HCT116 (cell line): ENCODE data around the gene ABHD11. TPM values are rescaled to one million over a fixed set of nuclear protein-coding genes. Genes with fewer than 3 reads are reported as not detected.

Experiments
- ATAC-seq: fragments of 200-7000 bp; cut with Tn5 transposase; 2 replicates; pipeline ENCODE4 v1.9.1; 2020; ENCODE audit warnings: mild to moderate bottlenecking, moderate library complexity
- BruUV-seq: library from RNA; stranded (reverse); fragments of 400-500 nt; replicated peaks from 2 replicates; lab custom pipeline; 2021; lab: Mats Ljungman, UMichigan
- CTCF ChIA-PET: fragments of 300-600 bp; sonication (Branson Sonifier 250); formaldehyde crosslinking; loops from one replicate; lab custom pipeline; 2021; ENCODE audit warnings: antibody characterized with exemption; lab: Charles Lee
- POLR2A ChIA-PET: fragments of 300-600, 350-600 bp; sonication (Branson Sonifier 250); formaldehyde crosslinking; loops from one replicate; lab custom pipeline; 2021; ENCODE audit warnings: antibody characterized with exemption; lab: Charles Lee
- RAD21 ChIA-PET, 2 experiments: fragments of 300-600 bp; sonication (Branson Sonifier 250); formaldehyde crosslinking; loops; one replicate each; lab custom pipeline; 2023; ENCODE audit warnings: low total read pairs in 2 of 2; ENCODE audit not compliant: uncharacterized antibody in 2 of 2, unreplicated experiment in 2 of 2, low non-redundant PET in 1 of 2; lab: Charles Lee
- DNase-seq: peaks from one replicate; pipeline ENCODE4 v3.0.0-alpha.2; 2010; ENCODE audit warnings: low read depth, low spot score
- H2AFZ ChIP-seq: fragments of 200-600 bp; shearing (Covaris generic), sonication (generic); 2 replicates; pipeline ENCODE4 v1.6.1; 2017; ENCODE audit warnings: low read depth, mixed run types, mixed read lengths, antibody characterized with exemption, low read length; ENCODE audit not compliant: poor library complexity, severe bottlenecking
- H3K27ac ChIP-seq: 2 replicates; pipeline ENCODE4 v1.5.1; 2012; ENCODE audit warnings: low read depth, low read length
- H3K27me3 ChIP-seq: fragments of 200-600 bp; sonication (generic); 2 replicates; pipeline ENCODE4 v1.6.1; 2016; ENCODE audit warnings: mixed run types, low read length, mixed read lengths; ENCODE audit not compliant: insufficient read depth
- H3K36me3 ChIP-seq, 2 experiments: fragments of 200-500 bp in 1 of 2; fragments of 200-600 bp in 1 of 2; sonication (Bioruptor generic) in 1 of 2; sonication (generic) in 1 of 2; 2 replicates each; pipeline versions ENCODE4 v1.5.1 to v1.6.1; 2014 to 2016; ENCODE audit warnings: low read length in 2 of 2, inconsistent platforms in 1 of 2, mixed read lengths in 1 of 2, mixed run types in 1 of 2; ENCODE audit not compliant: insufficient read depth in 2 of 2, control insufficient read depth in 1 of 2
- H3K4me1 ChIP-seq, 2 experiments: fragments of 200-600 bp in 1 of 2; sonication (generic) in 1 of 2; 2 replicates each; pipeline versions ENCODE4 v1.5.1 to v1.6.1; 2012 to 2017; ENCODE audit warnings: low read length in 2 of 2, inconsistent platforms in 1 of 2, mild to moderate bottlenecking in 1 of 2, mixed read lengths in 1 of 2, mixed run types in 1 of 2, moderate library complexity in 1 of 2; ENCODE audit not compliant: insufficient read depth in 2 of 2, control insufficient read depth in 1 of 2
- H3K4me2 ChIP-seq: fragments of 200-600 bp; sonication (generic); 2 replicates; pipeline ENCODE4 v1.6.1; 2017; ENCODE audit warnings: mixed run types, low read length, mixed read lengths
- H3K4me3 ChIP-seq, 2 experiments: fragments of 200-600 bp in 1 of 2; sonication (generic) in 1 of 2; replicated peaks in 1 of 2; 2 replicates each; pipeline ENCODE4 v1.5.1; 2011 to 2016; ENCODE audit warnings: low read length in 2 of 2, control low read depth in 1 of 2, low read depth in 1 of 2, mild to moderate bottlenecking in 1 of 2, mixed read lengths in 1 of 2, mixed run types in 1 of 2
- H3K79me2 ChIP-seq: fragments of 200-600 bp; sonication (generic); 2 replicates; pipeline ENCODE4 v1.6.1; 2017; ENCODE audit warnings: mild to moderate bottlenecking, mixed run types, low read length, moderate library complexity, mixed read lengths; ENCODE audit not compliant: insufficient read depth
- H3K9ac ChIP-seq: fragments of 200-600 bp; sonication (generic); 2 replicates; pipeline ENCODE4 v1.6.1; 2016; ENCODE audit warnings: low read length, mixed read lengths
- H3K9me2 ChIP-seq: fragments of 200-600 bp; sonication (generic), shearing (Covaris generic); 2 replicates; pipeline ENCODE4 v1.6.1; 2017; ENCODE audit warnings: mixed run types, mild to moderate bottlenecking, moderate library complexity; ENCODE audit not compliant: insufficient read depth
- H3K9me3 ChIP-seq, 2 experiments: fragments of 200-500 bp in 1 of 2; fragments of 200-600 bp in 1 of 2; sonication (Bioruptor generic) in 1 of 2; sonication (generic) in 1 of 2; 2 replicates each; pipeline ENCODE4 v1.6.1; 2014 to 2017; ENCODE audit warnings: low read length in 2 of 2, mixed read lengths in 2 of 2, inconsistent platforms in 1 of 2, low read depth in 1 of 2, mild to moderate bottlenecking in 1 of 2, mixed run types in 1 of 2, moderate library complexity in 1 of 2; ENCODE audit not compliant: control insufficient read depth in 1 of 2, insufficient read depth in 1 of 2
- H4K20me1 ChIP-seq: fragments of 200-600 bp; sonication (generic), shearing (Covaris generic); 2 replicates; pipeline ENCODE4 v1.6.1; 2017; ENCODE audit warnings: mixed run types, mild to moderate bottlenecking, moderate library complexity; ENCODE audit not compliant: insufficient read depth
- CBX3 ChIP-seq: IDR thresholded peaks from 2 replicates; pipeline ENCODE4 v1.6.1; 2012; ENCODE audit warnings: low read depth
- ELF1 ChIP-seq: IDR thresholded peaks from 2 replicates; pipeline ENCODE4 v1.6.1; 2012; ENCODE audit warnings: low read depth, borderline replicate concordance
- EZH2phosphoT487 ChIP-seq: fragments of 200-600 bp; IDR thresholded peaks from 2 replicates; pipeline ENCODE4 v1.6.1; 2018; ENCODE audit warnings: antibody characterized with exemption, borderline replicate concordance
- MAX ChIP-seq: IDR thresholded peaks from 2 replicates; pipeline ENCODE4 v1.6.1; 2012
- POLR2AphosphoS5 ChIP-seq: IDR thresholded peaks from 2 replicates; pipeline ENCODE4 v1.6.1; 2011; ENCODE audit warnings: mild to moderate bottlenecking, low read depth, low read length, moderate library complexity
- SRF ChIP-seq: IDR thresholded peaks from 2 replicates; pipeline ENCODE4 v1.6.1; 2012; ENCODE audit warnings: low read depth
- YY1 ChIP-seq: IDR thresholded peaks from 2 replicates; pipeline ENCODE4 v1.6.1; 2011; ENCODE audit warnings: low read length, low read depth, moderate library complexity, mild to moderate bottlenecking; ENCODE audit not compliant: insufficient replicate concordance; ENCODE audit errors: extremely low read depth
- ZFX ChIP-seq: fragments of 450-650 bp; IDR thresholded peaks from 2 replicates; pipeline ENCODE4 v1.6.1; 2017
- ZNF274 ChIP-seq: fragments of 200-500 bp; sonication (Bioruptor generic); IDR thresholded peaks from 2 replicates; pipeline ENCODE4 v1.6.1; 2014; ENCODE audit warnings: mild to moderate bottlenecking, low read depth, low read length, inconsistent platforms
- intact Hi-C: fragments of 100-400 bp; cut with micrococcal nuclease; formaldehyde crosslinking; loops from 2 replicates; pipeline ENCODE4 v1.10.0; 2022
- total RNA-seq: library from RNA; stranded (reverse); gene quantifications from one replicate; pipeline ENCODE4 v1.2.1, GENCODE V29; 2021; ENCODE audit not compliant: unreplicated experiment

ABHD11 gene
- total RNA-seq, 1 experiment from 2014 or later = 69.8 TPM

GRCh38 chr7:73708961-73709549 is 29.5 kb downstream of the ABHD11 start:
- ChIA-PET POLR2A (interaction anchor here (0.8 to 1.1 kb wide), 2 partner anchors 25 to 44 kb away, joined by 3 read pairs; no protein-coding TSS in a partner anchor), CTCF (no interaction called here), RAD21 (no interaction called here)
- ATAC-seq (no peak), DNase-seq (no peak)
- H3K9me2 ChIP-seq = no peaks in the 10 kb centered on the region
- H3K27ac ChIP-seq = peak overlapping the region; percentile 31; the same call in 1 of the 2 replicates
- H2AFZ ChIP-seq = no peak overlapping the region
- intact Hi-C loops = no loop called here
- BruUV-seq = no TSS peak
- no peak overlapping the region for H3K9ac ChIP-seq
- H3K36me3 ChIP-seq = peaks cover 13 to 17% of the 10 kb centered on the region in 2 experiments; a peak in 3 of 4 replicates
- H3K4me2 ChIP-seq = 0 out of 2 replicates have a peak overlapping the region, but pooled peaks have one; percentile 17
- H3K4me1 ChIP-seq = peaks cover 40 to 72% of the 10 kb centered on the region in 2 experiments
- H4K20me1 ChIP-seq = no peaks in the 10 kb centered on the region
- no peaks in the 10 kb centered on the region for H3K9me3 ChIP-seq
- no peak for TF ChIP-seq MAX
- no peak for TF ChIP-seq SRF
- no peak for TF ChIP-seq ZFX
- TF ChIP-seq ELF1 = no peak
- no peak for TF ChIP-seq ZNF274
- peaks cover 66% of the 10 kb centered on the region for H3K79me2 ChIP-seq
- no peak overlapping the region for H3K4me3 ChIP-seq
- no peaks in the 10 kb centered on the region for H3K27me3 ChIP-seq

- intact Hi-C loops = loop anchor here (1.0 kb wide), 1 partner anchor 8 kb away; no protein-coding TSS in a partner anchor
- no TSS peak for BruUV-seq
- ATAC-seq = peak; percentile 72
- peaks cover 16 to 25% of the 10 kb centered on the region in 2 experiments; a peak in 3 of 4 replicates for H3K36me3 ChIP-seq
- H3K4me3 ChIP-seq = peak overlapping the region; percentile 13 to 31; a peak in 3 of 4 replicates
- H2AFZ ChIP-seq = no peak overlapping the region
- no peaks in the 10 kb centered on the region for H3K9me3 ChIP-seq
- peaks cover 40 to 71% of the 10 kb centered on the region in 2 experiments for H3K4me1 ChIP-seq
- no peaks in the 10 kb centered on the region for H3K9me2 ChIP-seq
- CTCF ChIA-PET = interaction anchor here (0.6 to 1.9 kb wide), 6 partner anchors 13 to 100 kb away, joined by 3 to 14 read pairs (median 4); partner anchors contain the start of genes ABHD11 and STX1A
- peak overlapping the region; percentile 92 for H3K27ac ChIP-seq
- H4K20me1 ChIP-seq = no peaks in the 10 kb centered on the region
- RAD21 ChIA-PET = interaction anchor here (0.6 to 1.6 kb wide), 7 partner anchors 9 to 100 kb away, joined by 3 to 5 read pairs (median 4); partner anchors contain the start of genes MLXIPL (in 1 of the 2) and STX1A (in 1 of the 2)
- H3K4me2 ChIP-seq = peak overlapping the region; percentile 79
- POLR2A ChIA-PET = interaction anchor here (1.0 to 2.1 kb wide), 9 partner anchors 8 to 129 kb away, joined by 3 to 17 read pairs (median 5); partner anchors contain the start of genes STX1A and TBL2
- no peaks in the 10 kb centered on the region for H3K27me3 ChIP-seq
- no peak for TF ChIP-seq EZH2phosphoT487
- peak; percentile 55 for TF ChIP-seq POLR2AphosphoS5
- peak; percentile 24 for TF ChIP-seq YY1
- no peak for TF ChIP-seq CBX3
- peaks cover 46% of the 10 kb centered on the region for H3K79me2 ChIP-seq
- H3K9ac ChIP-seq = peak overlapping the region; percentile 58
- DNase-seq = peak; percentile 69
These were observed 31.5 kb downstream of the ABHD11 start for GRCh38 chr7:73707045-73707631.
